NB4 (cell line): Measurements from ENCODE around the gene ZBTB20.

ENCODE experiments used
- DNase-seq: peaks from one replicate; pipeline ENCODE4 v3.0.0; 2010; ENCODE audit warnings: low read depth
- H3K4me3 ChIP-seq: one replicate; pipeline ENCODE4 v1.5.1; 2011; ENCODE audit warnings: mild to moderate bottlenecking, low read depth, low read length, moderate library complexity
- MYC ChIP-seq: IDR thresholded peaks from 2 replicates; pipeline ENCODE4 v1.6.1; 2011; ENCODE audit warnings: low read depth, low read length
- POLR2A ChIP-seq: IDR thresholded peaks from 2 replicates; pipeline ENCODE4 v1.6.1; 2011; ENCODE audit warnings: mild to moderate bottlenecking; ENCODE audit not compliant: insufficient read length; ENCODE audit errors: extremely low read depth
- TF ChIP-seq, protein P1 (sequence below): IDR thresholded peaks from 2 replicates; pipeline ENCODE4 v1.6.1; 2011; ENCODE audit warnings: low read depth, low read length
- TF ChIP-seq, protein P2 (sequence below): IDR thresholded peaks from one replicate; pipeline ENCODE4 v1.5.1; 2012; ENCODE audit warnings: low read depth, low read length

Gene ZBTB20

DNA sequence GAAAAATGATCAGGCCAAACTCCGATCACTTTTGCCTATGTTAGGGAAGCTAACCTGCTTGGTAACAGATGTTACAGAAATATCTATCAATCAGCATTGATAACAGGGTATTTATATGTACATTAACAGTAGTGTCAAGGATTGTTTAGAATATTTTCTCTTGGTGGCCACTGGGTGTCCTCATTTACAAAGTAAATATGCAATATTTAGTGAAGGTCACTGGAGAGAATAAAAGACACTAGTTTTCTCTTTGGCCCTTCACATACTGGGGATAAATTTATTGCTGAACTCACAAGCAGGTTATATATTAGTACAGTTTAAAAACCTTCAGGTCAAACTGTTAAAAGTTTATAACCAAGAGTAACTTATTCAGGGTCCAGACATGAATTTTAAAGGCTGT is 784.3 kb downstream of the ZBTB20 start:
- H3K4me3 ChIP-seq: no peak overlapping the region
- TF ChIP-seq MYC: no peak
- TF ChIP-seq, protein P1, sequence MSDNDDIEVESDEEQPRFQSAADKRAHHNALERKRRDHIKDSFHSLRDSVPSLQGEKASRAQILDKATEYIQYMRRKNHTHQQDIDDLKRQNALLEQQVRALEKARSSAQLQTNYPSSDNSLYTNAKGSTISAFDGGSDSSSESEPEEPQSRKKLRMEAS: no peak
- TF ChIP-seq, protein P2, sequence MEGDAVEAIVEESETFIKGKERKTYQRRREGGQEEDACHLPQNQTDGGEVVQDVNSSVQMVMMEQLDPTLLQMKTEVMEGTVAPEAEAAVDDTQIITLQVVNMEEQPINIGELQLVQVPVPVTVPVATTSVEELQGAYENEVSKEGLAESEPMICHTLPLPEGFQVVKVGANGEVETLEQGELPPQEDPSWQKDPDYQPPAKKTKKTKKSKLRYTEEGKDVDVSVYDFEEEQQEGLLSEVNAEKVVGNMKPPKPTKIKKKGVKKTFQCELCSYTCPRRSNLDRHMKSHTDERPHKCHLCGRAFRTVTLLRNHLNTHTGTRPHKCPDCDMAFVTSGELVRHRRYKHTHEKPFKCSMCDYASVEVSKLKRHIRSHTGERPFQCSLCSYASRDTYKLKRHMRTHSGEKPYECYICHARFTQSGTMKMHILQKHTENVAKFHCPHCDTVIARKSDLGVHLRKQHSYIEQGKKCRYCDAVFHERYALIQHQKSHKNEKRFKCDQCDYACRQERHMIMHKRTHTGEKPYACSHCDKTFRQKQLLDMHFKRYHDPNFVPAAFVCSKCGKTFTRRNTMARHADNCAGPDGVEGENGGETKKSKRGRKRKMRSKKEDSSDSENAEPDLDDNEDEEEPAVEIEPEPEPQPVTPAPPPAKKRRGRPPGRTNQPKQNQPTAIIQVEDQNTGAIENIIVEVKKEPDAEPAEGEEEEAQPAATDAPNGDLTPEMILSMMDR: no peak
- no peak for TF ChIP-seq POLR2A
- DNase-seq: peak; percentile 15

DNA sequence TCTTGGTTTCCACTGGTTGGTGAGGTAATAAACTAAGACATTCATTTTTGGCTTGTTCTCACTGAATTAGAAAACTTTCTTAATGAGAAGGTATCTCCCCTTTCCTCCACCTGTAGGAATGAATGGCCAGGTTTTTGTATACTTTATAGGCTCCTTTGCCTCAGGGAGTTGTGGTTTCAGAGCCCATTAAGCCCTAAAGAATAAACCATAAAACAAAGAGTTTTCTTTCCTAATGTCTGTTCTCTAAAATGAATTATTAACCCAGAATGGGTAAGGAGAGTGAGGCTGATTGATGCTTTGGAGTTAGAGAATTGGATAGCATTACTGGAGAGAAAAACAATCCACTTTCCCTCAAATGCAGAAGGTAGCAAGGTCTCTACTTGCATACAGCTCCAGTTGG is 785.7 kb downstream of the ZBTB20 start:
- TF ChIP-seq, protein P1: no peak
- TF ChIP-seq, protein P2: no peak
- DNase-seq: no peak
- H3K4me3 ChIP-seq: no peak overlapping the region

DNA sequence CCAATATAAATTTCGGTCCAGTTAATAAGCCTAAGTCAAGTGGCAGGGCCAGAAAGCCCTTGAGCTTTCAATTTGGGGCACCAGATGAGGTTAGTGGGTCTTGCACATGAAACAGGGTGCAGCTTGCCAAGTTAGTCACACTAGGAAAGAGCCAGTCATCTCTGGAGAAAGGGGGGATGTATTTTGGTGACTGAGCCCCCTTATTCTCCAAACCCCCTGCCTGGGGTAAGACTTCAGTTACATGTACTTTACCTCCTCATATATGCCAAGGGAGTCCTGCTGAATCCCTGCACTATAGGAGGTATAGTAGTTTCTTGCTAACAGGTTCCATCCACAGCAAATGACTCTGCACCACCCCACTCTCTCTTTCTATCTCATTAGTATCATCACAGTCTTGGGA is 790.6 kb downstream of the ZBTB20 start:
- TF ChIP-seq, protein P2: no peak

DNA sequence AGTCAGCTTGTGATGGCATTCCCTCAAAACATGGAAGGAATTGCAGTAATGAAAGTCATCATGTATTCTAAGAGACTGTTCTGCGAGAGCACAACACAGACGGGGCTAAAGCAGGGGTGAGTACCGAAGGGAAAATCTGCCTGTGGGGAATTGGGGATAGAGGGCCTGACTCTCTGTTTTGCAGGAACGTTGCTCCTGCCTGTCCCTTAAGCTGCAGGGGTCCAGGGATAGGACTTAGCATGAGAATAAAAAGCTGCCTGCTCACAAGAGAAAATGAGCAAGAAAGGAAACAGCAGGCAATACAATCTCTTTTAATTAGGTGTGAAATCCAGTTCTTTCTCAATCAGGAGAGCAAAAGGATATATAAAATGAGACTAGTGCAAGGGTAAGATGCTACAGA is 791.0 kb downstream of the ZBTB20 start:
- DNase-seq: no peak
- TF ChIP-seq MYC: no peak
- no peak overlapping the region for H3K4me3 ChIP-seq

More for the DNA sequence above, 790.6 kb downstream of the ZBTB20 start:
- no peak for DNase-seq
- no peak overlapping the region for H3K4me3 ChIP-seq

DNA sequence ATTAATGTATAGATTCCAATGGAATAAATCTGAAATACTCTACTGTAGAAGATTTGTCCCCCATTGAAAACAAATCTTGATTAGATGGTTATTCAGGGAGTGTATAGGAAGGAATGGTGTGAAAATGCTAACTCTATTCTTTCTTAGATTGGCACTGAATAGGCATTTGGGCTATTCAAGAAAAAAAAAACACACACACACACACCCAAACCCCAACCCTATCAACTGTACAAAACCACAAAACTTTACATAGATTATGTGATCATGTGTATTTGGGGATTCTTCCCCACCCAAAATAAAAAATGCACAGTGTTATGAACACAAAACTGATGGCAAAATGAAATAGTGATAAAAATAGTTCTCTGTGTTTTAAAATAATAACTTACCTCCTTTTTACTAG is 791.4 kb downstream of the ZBTB20 start:
- no peak for TF ChIP-seq MYC
- TF ChIP-seq, protein P2: no peak
- TF ChIP-seq, protein P1: no peak
- TF ChIP-seq POLR2A: no peak
- no peak overlapping the region for H3K4me3 ChIP-seq
- DNase-seq: no peak

DNA sequence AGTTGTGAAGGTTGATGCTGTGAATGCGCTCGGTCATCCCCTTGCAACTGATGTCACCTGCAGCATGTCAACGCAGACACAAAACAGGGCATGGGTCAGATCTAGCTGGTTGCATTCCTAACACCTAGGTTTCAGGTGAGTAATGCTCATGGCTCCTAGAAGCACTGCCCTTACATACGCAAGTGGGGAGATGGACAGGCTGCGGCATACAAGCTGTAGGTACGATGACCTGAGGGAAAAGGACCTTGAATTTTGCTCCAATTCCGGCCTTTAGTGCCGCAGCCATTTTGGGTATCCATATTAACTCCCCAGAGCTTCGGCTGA is 795.3 kb downstream of the ZBTB20 start:
- TF ChIP-seq, protein P1: no peak
- TF ChIP-seq MYC (no peak), POLR2A (no peak)
- TF ChIP-seq, protein P2: no peak

More for the DNA sequence above, 795.3 kb downstream of the ZBTB20 start:
- H3K4me3 ChIP-seq: no peak overlapping the region
- DNase-seq: no peak
